ENCODE measurements around the gene RAB27A.
"Not testable (repeated sequence)": the region's sequence is repeated elsewhere in the genome, so short reads cannot be mapped to it uniquely, and the experiment has no call there.

RAB27A gene

GRCh38 chr15:55249885-55250284 is 39.7 kb downstream of the RAB27A start:
- not testable (repeated sequence) for DNase-seq

DNA sequence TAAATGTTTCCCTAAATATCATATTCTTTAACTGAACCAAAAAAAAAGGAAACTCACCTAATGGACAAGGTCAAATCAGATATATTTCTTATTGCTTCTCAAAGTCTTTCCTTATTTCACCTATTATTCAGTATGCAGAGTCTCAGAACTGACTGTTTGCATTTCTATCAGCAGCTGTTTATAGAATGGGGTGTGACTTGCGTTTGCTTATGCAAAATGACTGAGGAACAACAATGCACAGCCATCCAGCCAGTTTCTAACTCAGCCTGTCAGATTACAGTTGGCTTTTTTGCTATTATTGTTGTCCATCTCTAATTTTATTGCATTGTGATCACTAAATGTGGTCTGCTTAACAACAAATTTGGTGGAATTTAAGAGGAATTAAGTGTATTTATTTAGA is 40.7 kb downstream of the RAB27A start:
- no peak for DNase-seq

DNA sequence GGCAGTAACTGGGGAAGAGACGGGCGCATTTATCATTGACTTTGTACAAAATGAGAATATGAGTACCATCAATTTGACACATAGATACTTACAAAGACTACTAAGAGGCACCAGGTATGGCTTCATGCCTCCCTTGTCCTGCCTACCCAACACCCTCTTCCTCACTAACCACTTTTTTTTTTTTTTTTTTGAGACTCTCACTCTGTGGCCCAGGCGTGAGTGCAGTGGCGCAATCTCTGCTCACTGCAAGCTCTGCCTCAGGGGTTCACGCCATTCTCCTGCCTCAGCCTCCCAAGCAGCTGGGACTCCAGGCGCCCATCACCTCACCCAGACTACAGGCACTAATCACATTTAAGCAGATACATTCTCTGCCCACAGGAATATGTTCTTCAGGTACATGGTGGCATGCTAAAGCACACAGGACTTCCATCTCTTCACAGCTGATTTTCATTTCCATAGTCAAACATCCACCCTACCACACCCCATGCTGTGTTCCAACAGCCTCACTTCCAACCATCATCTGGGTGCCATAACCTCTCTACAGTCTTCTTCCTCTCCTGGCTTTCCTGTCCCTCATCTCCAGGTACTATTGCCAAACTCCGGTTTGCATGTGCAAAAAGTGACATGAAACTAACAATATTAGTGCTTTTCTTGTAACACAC is 41.7 kb downstream of the RAB27A start:
- DNase-seq: no peak

- no peak for DNase-seq
These were observed 42.3 kb downstream of the RAB27A start for GRCh38 chr15:55247311-55247710.

- no peak for DNase-seq
These were observed 43.0 kb downstream of the RAB27A start for GRCh38 chr15:55246567-55246966.

DNA sequence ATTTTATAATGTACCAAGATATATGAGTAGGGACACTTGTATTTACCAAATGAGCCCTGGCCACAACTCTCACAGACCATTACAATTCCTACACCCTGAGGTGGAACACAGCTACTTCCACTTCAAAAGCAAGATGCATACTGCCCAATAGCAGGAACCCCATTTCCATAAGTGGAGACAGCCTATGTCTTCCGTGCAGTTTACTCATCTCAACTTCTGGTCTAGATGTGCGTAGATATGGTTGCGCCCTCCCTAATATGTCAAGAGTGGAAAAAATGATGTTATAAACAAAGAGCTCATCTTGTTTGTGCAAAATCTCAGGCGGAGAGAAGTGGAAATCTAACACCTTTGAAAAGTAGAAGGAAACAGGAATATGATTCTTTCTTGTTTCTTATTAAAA is 44.6 kb downstream of the RAB27A start:
- DNase-seq: no peak

- no peak for DNase-seq
These were observed 47.7 kb downstream of the RAB27A start for GRCh38 chr15:55241891-55242290.

DNA sequence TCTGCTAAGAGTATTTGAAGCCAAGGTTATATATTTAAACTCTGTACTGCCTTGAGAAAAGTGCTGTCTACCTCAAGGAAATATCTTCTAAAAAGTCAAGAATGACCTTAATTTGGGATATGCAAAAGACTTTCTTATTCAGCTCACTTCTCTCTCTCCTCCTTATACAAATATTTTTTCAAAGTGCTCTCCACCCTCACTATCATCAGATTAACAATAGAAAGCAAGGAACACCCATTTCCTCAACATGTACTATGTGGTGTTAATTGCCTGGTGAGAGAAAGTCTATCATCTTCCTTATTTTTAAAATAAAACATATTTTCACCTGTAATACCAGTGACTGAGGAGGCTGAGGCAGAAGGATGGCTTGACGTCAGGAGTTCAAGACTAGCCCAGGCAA is 48.4 kb downstream of the RAB27A start:
- DNase-seq: no peak

DNA sequence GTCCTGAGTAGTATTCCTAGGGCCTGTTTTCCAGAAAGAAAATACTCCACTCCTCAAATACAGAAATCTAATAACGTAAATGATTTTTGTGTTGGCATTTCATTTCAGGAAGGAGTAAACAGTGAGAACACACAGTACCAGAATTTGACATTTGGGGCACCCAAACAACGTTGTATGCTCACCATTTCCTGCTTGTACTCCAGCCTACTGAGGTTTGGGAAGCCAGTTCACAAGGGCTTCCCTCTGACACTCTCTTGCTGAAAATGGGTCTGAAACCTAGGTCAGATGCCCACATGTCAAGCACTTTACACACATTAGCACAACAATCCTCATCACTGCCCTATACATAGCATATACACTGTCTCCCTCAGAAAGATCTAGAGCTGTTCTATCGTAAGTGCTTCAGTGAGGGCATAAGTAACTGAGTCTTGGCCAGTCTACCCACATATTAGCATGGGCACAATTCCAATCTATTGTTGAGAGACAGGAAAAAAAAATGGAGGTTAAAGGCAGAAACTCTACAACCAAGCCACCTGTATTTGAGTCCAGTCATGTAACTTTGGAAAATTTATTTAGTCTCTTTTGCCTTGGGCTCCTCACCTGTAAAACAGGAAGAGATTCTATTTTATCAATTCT is 49.4 kb downstream of the RAB27A start:
- DNase-seq: no peak

DNA sequence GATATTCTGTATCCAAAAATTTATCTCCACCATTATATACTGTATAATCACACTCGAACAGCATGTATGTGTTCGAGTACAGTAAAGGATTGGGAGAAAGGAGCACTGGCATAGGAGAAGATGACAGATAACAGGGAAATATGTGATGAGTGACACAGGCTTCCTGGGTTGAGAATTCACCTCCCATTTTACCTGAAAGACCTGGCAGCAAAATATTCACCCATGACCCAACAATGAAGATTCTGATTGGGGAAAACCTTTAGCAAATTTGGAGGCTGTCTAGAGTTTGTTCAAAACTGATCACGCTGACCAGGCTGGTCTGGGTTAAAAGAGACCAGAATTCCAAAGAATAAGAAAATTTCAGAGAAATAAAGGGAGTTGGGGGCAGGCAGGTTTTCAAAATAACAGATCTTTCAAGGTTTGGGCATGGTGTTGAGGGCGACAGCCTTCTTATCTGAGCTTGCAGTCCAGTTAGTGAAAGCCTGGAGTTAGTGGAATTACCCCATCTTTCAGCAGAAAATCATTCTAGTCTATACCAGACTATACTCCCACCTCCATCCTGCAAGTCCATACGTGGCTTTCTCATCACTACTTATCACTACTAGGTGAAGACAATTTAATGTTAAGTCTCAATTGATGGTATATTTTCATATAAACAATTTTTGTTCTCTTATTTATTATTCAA is 50.0 kb downstream of the RAB27A start:
- DNase-seq: no peak

DNA sequence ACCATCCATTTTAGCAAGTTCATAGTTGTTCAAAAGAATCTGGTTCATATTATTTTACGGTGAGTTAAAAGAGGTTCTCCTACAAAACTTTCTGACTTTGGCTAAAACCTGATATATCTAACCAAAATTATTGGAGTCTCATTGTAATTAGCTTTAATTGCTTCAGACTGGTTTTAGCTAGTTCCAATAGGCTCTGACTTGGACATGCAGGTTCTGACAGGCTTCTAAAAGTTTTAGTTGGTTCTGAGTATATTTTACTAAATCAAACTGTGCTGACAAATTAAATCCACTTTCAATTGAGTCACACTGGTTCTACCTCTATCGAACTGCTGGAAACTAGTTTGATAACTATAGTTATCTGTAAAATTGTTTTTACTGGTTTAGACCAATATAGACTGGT is 50.7 kb downstream of the RAB27A start:
- DNase-seq: no peak

- DNase-seq: no peak
These were observed 52.1 kb downstream of the RAB27A start for GRCh38 chr15:55237219-55238130.

DNA sequence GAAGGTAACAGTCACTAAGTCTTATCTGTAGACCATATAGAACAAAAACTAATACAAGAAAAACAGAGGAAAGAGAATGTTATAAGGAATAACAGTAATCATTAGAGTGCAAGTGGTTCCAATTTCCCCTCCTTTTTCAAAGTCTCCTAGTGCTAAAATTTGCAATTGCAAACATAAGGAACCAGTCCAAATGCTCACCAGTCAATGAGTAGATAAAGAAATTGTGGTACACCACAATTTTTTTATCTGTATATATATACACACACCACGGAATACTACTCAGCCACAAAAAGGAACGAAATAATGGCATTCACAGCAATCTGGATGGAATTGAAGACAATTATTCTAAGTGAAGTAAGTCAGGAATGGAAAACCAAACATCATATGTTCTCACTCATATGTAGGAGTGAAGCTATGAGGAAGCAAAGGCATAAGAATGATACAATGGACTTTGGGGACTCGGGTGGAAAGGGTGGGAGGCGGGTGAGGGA is 54.0 kb downstream of the RAB27A start:
- DNase-seq: no peak

DNA sequence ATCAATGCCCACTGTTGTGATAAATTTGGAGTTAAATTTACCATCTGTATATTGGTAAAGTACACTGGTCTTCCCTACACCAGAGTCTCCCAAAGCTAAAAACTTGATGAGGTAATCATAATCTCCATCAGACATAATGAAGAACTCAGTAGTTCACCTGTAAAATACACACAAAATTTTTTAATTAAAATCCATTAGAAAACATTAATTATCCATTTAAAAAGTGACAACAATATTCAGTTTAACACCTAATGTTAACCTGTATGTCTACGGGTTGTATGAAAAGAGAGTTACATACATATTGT is 54.9 kb downstream of the RAB27A start:
- no peak for DNase-seq

- no peak for DNase-seq
These were observed 55.4 kb downstream of the RAB27A start for GRCh38 chr15:55234104-55234799.

DNA sequence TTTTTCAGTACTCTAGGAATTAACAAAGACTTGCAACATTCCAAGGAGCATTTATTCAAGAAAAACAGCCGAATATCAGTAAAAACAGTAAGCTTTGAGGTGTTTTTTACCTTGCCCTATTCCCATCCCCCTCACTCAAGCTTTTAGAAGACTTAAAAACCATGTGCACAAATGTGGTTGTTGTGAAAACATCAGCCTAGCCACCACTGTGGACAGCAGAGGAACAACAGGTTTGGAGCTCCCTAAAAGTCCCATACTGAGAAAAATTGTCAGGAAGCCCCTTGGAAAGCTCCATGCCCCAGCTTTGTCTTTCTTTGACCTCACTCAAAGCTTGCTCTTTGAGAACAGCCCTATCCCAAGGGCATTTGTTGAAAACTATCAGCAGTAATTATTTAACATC is 58.2 kb downstream of the RAB27A start:
- no peak for DNase-seq

- DNase-seq: no peak
These were observed 58.7 kb downstream of the RAB27A start for GRCh38 chr15:55230953-55231352.

DNA sequence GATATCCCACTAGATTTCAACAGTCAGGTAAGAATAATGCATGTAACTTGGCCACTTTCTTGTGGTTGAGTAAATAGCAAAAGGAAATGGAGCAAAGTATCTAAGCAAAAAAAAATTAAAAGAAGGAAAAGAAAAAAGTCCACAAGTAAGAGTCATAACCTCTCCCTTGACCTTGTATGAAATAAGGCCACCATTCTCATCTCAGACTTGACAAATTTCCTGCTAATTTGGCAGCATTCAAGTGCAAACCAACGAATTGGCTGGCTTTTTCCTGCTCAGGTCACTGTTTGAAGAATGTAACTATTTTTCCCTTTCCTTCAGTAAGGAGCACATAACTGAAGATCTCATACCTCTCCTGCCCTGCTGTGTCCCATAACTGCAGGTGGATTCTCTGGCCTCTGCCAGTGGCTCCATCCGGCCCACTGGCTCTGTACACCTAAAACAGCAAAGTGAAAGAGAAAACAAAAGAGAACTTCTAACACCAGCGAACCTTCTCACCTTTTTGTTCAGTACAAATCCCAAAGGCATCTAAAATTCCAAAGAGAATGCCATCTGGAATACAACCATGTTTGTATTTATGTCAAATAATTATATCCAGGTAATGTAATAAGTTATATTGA is 59.5 kb downstream of the RAB27A start:
- no peak for DNase-seq

GRCh38 chr15:55226127-55226526 is 63.5 kb downstream of the RAB27A start:
- no peak for DNase-seq

GRCh38 chr15:55224892-55225291 is 64.7 kb downstream of the RAB27A start:
- no peak for DNase-seq

GRCh38 chr15:55222588-55222987 is 67.0 kb downstream of the RAB27A start:
- no peak for DNase-seq
